ENCODE data around the gene FOXO3. TPM values are rescaled to one million over a fixed set of nuclear protein-coding genes. Genes with fewer than 3 reads are reported as not detected.

Gene FOXO3
- total RNA-seq, 1 donor from 2014 or later, result 32.8 TPM

DNA sequence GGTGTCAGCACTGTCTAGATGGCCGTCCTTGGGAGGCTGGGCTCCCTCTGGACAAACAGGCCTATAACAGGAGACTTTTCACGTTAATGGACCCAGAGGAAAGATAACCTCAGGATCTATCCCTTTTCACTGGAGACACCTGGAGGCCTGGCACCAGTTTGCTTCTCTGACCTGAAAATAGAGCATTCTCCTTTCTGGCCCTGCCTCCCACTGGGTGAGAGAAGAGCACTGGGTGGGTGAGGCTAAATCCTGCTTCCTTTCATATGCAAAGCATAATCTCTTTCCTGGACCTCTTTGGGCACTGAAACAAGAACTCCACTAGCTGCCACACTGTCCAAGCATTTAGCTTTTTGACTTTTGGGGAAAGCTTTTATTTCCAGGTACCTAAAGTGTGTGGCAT is 78.3 kb downstream of the FOXO3 start:
- peaks cover 37% of the 10 kb centered on the region for H3K4me1 Mint-ChIP-seq
- H3K27ac Mint-ChIP-seq (ENCODE audit: unreplicated experiment), result no peak overlapping the region
- H3K4me3 Mint-ChIP-seq, result no peak overlapping the region
- peaks cover 7% of the 10 kb centered on the region for H3K27me3 Mint-ChIP-seq (ENCODE audit: low read depth)
- no peaks in the 10 kb centered on the region for H3K36me3 Mint-ChIP-seq (ENCODE audit: low read depth)
- no peak for DNase-seq (ENCODE audit: low read depth, low spot score)
- no peaks in the 10 kb centered on the region for H3K9me3 Mint-ChIP-seq
- TF ChIP-seq, protein P1, sequence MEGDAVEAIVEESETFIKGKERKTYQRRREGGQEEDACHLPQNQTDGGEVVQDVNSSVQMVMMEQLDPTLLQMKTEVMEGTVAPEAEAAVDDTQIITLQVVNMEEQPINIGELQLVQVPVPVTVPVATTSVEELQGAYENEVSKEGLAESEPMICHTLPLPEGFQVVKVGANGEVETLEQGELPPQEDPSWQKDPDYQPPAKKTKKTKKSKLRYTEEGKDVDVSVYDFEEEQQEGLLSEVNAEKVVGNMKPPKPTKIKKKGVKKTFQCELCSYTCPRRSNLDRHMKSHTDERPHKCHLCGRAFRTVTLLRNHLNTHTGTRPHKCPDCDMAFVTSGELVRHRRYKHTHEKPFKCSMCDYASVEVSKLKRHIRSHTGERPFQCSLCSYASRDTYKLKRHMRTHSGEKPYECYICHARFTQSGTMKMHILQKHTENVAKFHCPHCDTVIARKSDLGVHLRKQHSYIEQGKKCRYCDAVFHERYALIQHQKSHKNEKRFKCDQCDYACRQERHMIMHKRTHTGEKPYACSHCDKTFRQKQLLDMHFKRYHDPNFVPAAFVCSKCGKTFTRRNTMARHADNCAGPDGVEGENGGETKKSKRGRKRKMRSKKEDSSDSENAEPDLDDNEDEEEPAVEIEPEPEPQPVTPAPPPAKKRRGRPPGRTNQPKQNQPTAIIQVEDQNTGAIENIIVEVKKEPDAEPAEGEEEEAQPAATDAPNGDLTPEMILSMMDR (conservative IDR thresholded peaks at IDR 0.05), result no peak

DNA sequence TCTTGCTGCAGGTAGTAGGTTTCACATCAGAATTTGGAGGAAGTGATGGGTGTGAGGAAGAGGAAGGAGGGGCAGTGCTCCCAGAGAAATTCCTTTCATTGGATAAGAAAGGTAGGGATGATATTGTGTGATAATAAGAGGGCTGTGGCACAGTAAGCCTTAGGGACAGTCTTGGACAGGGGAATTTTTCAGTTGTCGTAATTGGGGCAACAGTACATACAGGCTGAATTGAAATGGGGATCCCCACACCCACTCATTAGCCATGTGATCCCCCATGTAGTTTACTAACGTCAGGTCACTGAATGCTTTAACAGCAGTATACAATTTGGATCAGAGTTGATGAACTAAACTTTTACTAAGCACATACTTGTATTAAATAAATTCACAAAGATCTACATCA is 79.4 kb downstream of the FOXO3 start:
- H3K9me3 Mint-ChIP-seq, result no peaks in the 10 kb centered on the region
- peaks cover 7% of the 10 kb centered on the region for H3K27me3 Mint-ChIP-seq (ENCODE audit: low read depth)
- no peak overlapping the region for H3K4me3 Mint-ChIP-seq
- peaks cover 37% of the 10 kb centered on the region for H3K4me1 Mint-ChIP-seq
- H3K27ac Mint-ChIP-seq (ENCODE audit: unreplicated experiment), result no peak overlapping the region
- TF ChIP-seq, protein P1 (conservative IDR thresholded peaks at IDR 0.05), result no peak
- H3K36me3 Mint-ChIP-seq (ENCODE audit: low read depth), result no peaks in the 10 kb centered on the region
- no peak for DNase-seq (ENCODE audit: low read depth, low spot score)

DNA sequence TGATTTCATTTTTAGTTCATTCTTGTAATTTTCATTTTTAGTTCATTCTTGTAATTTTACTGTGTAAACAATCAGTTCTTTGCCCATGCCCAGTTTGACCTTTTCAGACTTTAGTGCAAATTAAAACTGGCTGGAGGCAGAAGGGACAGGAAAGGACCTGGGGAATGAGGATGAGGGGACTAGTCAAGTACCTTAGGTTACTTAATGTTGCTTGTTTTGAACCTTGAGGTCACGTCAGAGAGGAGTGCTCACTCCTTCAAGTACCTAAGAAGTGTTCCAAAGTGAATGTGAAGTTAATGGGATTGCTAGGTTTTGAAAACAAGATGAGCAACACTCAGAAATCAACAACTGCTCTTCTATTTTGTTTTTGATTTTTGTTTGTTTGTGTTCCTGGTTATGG is 82.5 kb downstream of the FOXO3 start:
- Mint-ChIP-seq H3K4me1 (peaks cover 39% of the 10 kb centered on the region), H3K27me3 (ENCODE audit: low read depth) (no peaks in the 10 kb centered on the region), H3K36me3 (ENCODE audit: low read depth) (peaks cover 3% of the 10 kb centered on the region), H3K27ac (ENCODE audit: unreplicated experiment) (peak overlapping the region; percentile 87), H3K9me3 (no peaks in the 10 kb centered on the region), H3K4me3 (no peak overlapping the region)
- no peak for DNase-seq (ENCODE audit: low read depth, low spot score)
- TF ChIP-seq, protein P1 (conservative IDR thresholded peaks at IDR 0.05), result no peak

DNA sequence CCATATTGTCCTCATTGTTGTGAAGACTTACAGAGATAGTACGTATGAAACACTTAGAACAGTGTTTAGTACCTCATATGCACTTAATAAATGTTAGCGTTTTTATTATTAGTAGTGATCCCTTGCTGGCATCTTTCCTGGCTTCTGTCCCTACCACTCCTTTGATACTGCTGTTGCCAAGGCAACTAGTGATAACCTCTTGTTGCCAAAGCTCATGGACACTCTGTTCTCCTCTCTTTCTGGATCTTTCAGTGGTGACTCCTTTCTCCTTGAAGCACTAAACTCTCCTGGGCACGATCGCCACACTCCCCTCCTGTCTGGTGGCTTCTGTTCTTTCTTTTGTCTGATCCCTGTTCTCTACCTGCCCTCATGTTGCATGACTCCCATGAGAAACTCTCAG is 83.5 kb downstream of the FOXO3 start:
- DNase-seq (ENCODE audit: low read depth, low spot score), result no peak
- Mint-ChIP-seq H3K27ac (ENCODE audit: unreplicated experiment) (peak overlapping the region; percentile 37), H3K4me3 (no peak overlapping the region), H3K27me3 (ENCODE audit: low read depth) (no peaks in the 10 kb centered on the region), H3K4me1 (peaks cover 41% of the 10 kb centered on the region), H3K36me3 (ENCODE audit: low read depth) (peaks cover 3% of the 10 kb centered on the region), H3K9me3 (no peaks in the 10 kb centered on the region)
- TF ChIP-seq, protein P1 (conservative IDR thresholded peaks at IDR 0.05), result no peak

DNA sequence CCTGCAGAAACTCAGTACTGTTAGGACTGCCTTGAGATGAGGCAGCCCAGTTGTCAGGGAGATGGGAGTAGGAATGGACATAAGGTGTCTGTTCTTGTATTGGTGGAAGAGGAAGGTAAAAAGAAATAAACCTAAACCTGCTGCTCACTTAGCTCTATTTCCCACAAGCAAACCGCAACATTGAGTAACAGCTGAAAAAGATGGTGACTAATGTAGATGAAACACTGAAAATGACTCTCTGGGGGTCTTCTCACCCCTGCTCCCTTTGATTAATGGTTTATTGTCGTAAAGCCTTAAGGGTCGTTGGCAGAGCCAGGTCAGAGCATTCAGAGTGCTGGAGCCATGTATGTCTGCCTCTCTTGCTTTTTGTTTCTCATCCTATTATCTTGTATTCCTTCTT is 87.5 kb downstream of the FOXO3 start:
- no peak overlapping the region for H3K27ac Mint-ChIP-seq (ENCODE audit: unreplicated experiment)
- no peak for DNase-seq (ENCODE audit: low read depth, low spot score)
- H3K4me3 Mint-ChIP-seq, result no peak overlapping the region
- H3K4me1 Mint-ChIP-seq, result peaks cover 52% of the 10 kb centered on the region
- TF ChIP-seq, protein P1 (conservative IDR thresholded peaks at IDR 0.05), result no peak
- H3K27me3 Mint-ChIP-seq (ENCODE audit: low read depth), result no peaks in the 10 kb centered on the region
- no peaks in the 10 kb centered on the region for H3K9me3 Mint-ChIP-seq
- H3K36me3 Mint-ChIP-seq (ENCODE audit: low read depth), result peaks cover 3% of the 10 kb centered on the region

DNA sequence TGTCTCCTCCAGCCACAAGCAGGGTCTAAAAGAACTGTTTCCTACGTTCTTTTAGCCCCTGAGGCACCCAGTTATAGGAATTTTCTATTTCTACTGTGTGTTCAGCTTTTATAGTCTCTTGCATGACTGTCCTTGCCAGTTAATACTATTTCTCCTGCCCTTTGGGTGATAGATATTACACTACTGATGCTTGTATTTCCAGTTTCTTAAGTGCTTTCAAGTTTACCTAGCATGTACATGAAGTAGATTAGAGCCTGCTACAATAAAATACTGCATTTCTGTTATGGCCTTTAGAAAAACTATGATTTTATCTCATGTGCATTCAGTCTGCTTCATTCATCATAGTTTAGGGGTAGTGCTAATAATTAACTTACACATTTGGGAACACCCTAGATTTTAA is 89.6 kb downstream of the FOXO3 start:
- Mint-ChIP-seq H3K9me3 (no peaks in the 10 kb centered on the region), H3K4me3 (no peak overlapping the region), H3K4me1 (peaks cover 58% of the 10 kb centered on the region), H3K27me3 (ENCODE audit: low read depth) (no peaks in the 10 kb centered on the region), H3K36me3 (ENCODE audit: low read depth) (peaks cover 3% of the 10 kb centered on the region), H3K27ac (ENCODE audit: unreplicated experiment) (no peak overlapping the region)
- DNase-seq (ENCODE audit: low read depth, low spot score), result no peak
- TF ChIP-seq, protein P1 (conservative IDR thresholded peaks at IDR 0.05), result no peak
